ENCODE data around the gene DENND1B. TPM values are rescaled to one million over a fixed set of nuclear protein-coding genes. Genes with fewer than 3 reads are reported as not detected.

Gene DENND1B
- total and polyA plus RNA-seq, 2 donors (not counting 1 experiment from before 2014, with no cell fraction given): 5.5 to 8.4 TPM

GRCh38 chr1:197733324-197733723 lies 42.0 kb downstream of the DENND1B start:
- H3K9me3 ChIP-seq (ENCODE audit: control insufficient read depth, insufficient read depth, low read depth, low read length): no peaks in the 10 kb centered on the region

DNA sequence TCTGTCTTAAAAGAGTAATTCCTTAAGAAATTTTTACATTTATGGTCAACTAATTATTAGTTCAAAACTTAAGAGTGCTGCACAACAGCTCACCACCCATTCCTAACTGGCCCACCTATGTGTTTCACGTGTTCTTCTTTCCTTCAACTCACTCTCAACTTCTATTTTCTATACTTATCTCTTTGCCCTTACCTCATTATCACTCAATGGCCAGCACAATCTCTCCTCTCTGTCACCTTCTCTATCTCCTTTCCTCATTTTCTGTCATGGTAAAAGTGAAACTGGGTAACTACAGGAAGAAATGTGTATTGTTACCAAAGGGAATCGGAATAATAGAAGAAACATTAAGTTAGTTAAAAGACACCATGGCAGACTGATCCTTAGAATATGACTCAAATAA lies 43.1 kb downstream of the DENND1B start:
- no peaks in the 10 kb centered on the region for H3K79me2 ChIP-seq (ENCODE audit: control insufficient read depth, insufficient read depth, low read length)
- no peak overlapping the region for H3K4me2 ChIP-seq (ENCODE audit: extremely low read depth, insufficient read depth, low read length)
- no peaks in the 10 kb centered on the region for H4K20me1 ChIP-seq (ENCODE audit: control insufficient read depth, extremely low read depth, insufficient read depth, low read length)
- no peak overlapping the region for H3K4me3 ChIP-seq (replicated peaks in 1 of 4; ENCODE audit: control extremely low read depth in 1 of 4, insufficient read depth in 1 of 4, low read depth in 3 of 4, low read length in 4 of 4)
- no peaks in the 10 kb centered on the region for H3K9me3 ChIP-seq (ENCODE audit: control insufficient read depth, insufficient read depth, low read depth, low read length)
- no peak for DNase-seq (ENCODE audit: low read depth in 2 of 2)
- H3K4me1 ChIP-seq (ENCODE audit: control insufficient read depth, extremely low read depth, insufficient read depth, low read length): no peaks in the 10 kb centered on the region
- TF ChIP-seq, protein P1, sequence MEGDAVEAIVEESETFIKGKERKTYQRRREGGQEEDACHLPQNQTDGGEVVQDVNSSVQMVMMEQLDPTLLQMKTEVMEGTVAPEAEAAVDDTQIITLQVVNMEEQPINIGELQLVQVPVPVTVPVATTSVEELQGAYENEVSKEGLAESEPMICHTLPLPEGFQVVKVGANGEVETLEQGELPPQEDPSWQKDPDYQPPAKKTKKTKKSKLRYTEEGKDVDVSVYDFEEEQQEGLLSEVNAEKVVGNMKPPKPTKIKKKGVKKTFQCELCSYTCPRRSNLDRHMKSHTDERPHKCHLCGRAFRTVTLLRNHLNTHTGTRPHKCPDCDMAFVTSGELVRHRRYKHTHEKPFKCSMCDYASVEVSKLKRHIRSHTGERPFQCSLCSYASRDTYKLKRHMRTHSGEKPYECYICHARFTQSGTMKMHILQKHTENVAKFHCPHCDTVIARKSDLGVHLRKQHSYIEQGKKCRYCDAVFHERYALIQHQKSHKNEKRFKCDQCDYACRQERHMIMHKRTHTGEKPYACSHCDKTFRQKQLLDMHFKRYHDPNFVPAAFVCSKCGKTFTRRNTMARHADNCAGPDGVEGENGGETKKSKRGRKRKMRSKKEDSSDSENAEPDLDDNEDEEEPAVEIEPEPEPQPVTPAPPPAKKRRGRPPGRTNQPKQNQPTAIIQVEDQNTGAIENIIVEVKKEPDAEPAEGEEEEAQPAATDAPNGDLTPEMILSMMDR (conservative IDR thresholded peaks at IDR 0.05 in 1 of 2, IDR thresholded peaks at IDR 0.05 in 1 of 2; ENCODE audit: low read depth in 1 of 2, low read length in 2 of 2): no peak
- no peak for TF ChIP-seq EZH2 (IDR thresholded peaks at IDR 0.05; ENCODE audit: low read length, missing control alignments)
- no peaks in the 10 kb centered on the region for H3K27me3 ChIP-seq (ENCODE audit: control insufficient read depth, insufficient read depth, low read length)
- H2AFZ ChIP-seq (ENCODE audit: low read length): no peak overlapping the region
- H3K27ac ChIP-seq (ENCODE audit: insufficient read depth, low read length): no peak overlapping the region
- no peaks in the 10 kb centered on the region for H3K36me3 ChIP-seq (ENCODE audit: control insufficient read depth, insufficient read depth, low read length)
- H3K9ac ChIP-seq (ENCODE audit: insufficient read depth, low read length): no peak overlapping the region

More at GRCh38 chr1:197733324-197733723, 42.0 kb downstream of the DENND1B start:
- Histone ChIP-seq H4K20me1 (ENCODE audit: control insufficient read depth, extremely low read depth, insufficient read depth, low read length) (no peaks in the 10 kb centered on the region), H3K4me3 (replicated peaks in 1 of 4; ENCODE audit: control extremely low read depth in 1 of 4, insufficient read depth in 1 of 4, low read depth in 3 of 4, low read length in 4 of 4) (no peak overlapping the region), H3K79me2 (ENCODE audit: control insufficient read depth, insufficient read depth, low read length) (no peaks in the 10 kb centered on the region), H3K4me2 (ENCODE audit: extremely low read depth, insufficient read depth, low read length) (no peak overlapping the region), H2AFZ (ENCODE audit: low read length) (no peak overlapping the region), H3K27ac (ENCODE audit: insufficient read depth, low read length) (no peak overlapping the region), H3K4me1 (ENCODE audit: control insufficient read depth, extremely low read depth, insufficient read depth, low read length) (no peaks in the 10 kb centered on the region), H3K36me3 (ENCODE audit: control insufficient read depth, insufficient read depth, low read length) (no peaks in the 10 kb centered on the region), H3K27me3 (ENCODE audit: control insufficient read depth, insufficient read depth, low read length) (no peaks in the 10 kb centered on the region), H3K9ac (ENCODE audit: insufficient read depth, low read length) (no peak overlapping the region)
- DNase-seq (ENCODE audit: low read depth in 2 of 2): no peak
- TF ChIP-seq EZH2 (IDR thresholded peaks at IDR 0.05; ENCODE audit: low read length, missing control alignments): no peak
- TF ChIP-seq, protein P1 (conservative IDR thresholded peaks at IDR 0.05 in 1 of 2, IDR thresholded peaks at IDR 0.05 in 1 of 2; ENCODE audit: low read depth in 1 of 2, low read length in 2 of 2): no peak

DNA sequence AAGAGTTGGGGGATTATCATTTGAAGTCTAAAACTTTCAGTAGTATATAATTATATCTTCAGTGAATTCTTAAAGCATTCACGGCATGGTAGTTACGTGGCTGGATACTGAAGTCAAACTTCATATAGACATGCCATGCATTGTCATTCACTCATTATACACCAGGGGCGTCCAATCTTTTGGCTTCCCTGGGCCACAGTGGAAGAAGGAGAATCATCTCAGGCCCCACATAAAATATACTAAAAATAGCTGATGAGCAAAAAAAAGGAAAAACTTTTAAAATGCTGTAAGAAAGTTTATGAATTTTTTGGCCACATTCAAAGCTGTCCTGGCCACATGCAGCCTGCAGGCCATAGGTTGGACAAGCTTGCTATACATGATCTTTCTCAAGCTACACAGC lies 43.8 kb downstream of the DENND1B start:
- no peaks in the 10 kb centered on the region for H4K20me1 ChIP-seq (ENCODE audit: control insufficient read depth, extremely low read depth, insufficient read depth, low read length)
- H3K27me3 ChIP-seq (ENCODE audit: control insufficient read depth, insufficient read depth, low read length): no peaks in the 10 kb centered on the region
- H3K36me3 ChIP-seq (ENCODE audit: control insufficient read depth, insufficient read depth, low read length): no peaks in the 10 kb centered on the region
- no peak overlapping the region for H3K4me3 ChIP-seq (replicated peaks in 1 of 4; ENCODE audit: control extremely low read depth in 1 of 4, insufficient read depth in 1 of 4, low read depth in 3 of 4, low read length in 4 of 4)
- H3K4me1 ChIP-seq (ENCODE audit: control insufficient read depth, extremely low read depth, insufficient read depth, low read length): no peaks in the 10 kb centered on the region
- H3K79me2 ChIP-seq (ENCODE audit: control insufficient read depth, insufficient read depth, low read length): no peaks in the 10 kb centered on the region
- no peak overlapping the region for H3K9ac ChIP-seq (ENCODE audit: insufficient read depth, low read length)
- H3K27ac ChIP-seq (ENCODE audit: insufficient read depth, low read length): no peak overlapping the region
- H3K4me2 ChIP-seq (ENCODE audit: extremely low read depth, insufficient read depth, low read length): no peak overlapping the region
- TF ChIP-seq, protein P1 (conservative IDR thresholded peaks at IDR 0.05 in 1 of 2, IDR thresholded peaks at IDR 0.05 in 1 of 2; ENCODE audit: low read depth in 1 of 2, low read length in 2 of 2): no peak
- TF ChIP-seq EZH2 (IDR thresholded peaks at IDR 0.05; ENCODE audit: low read length, missing control alignments): no peak
- DNase-seq (ENCODE audit: low read depth in 2 of 2): no peak
- H3K9me3 ChIP-seq (ENCODE audit: control insufficient read depth, insufficient read depth, low read depth, low read length): no peaks in the 10 kb centered on the region
- no peak overlapping the region for H2AFZ ChIP-seq (ENCODE audit: low read length)

Data from fibroblast of lung (primary cell).